WERI-Rb-1 (cell line): ENCODE measurements around the gene SHOX.

Experiments used
- DNase-seq: peaks from one replicate; pipeline ENCODE4 v3.0.0-alpha.2; 2020
- H3K27ac ChIP-seq: fragments of 250-450 bp; sonication (Bioruptor Pico); 2 replicates; pipeline ENCODE4 v1.5.1; 2020; ENCODE audit warnings: mild to moderate bottlenecking, moderate library complexity
- H3K27me3 ChIP-seq: fragments of 250-450 bp; sonication (Bioruptor Pico); 2 replicates; pipeline ENCODE4 v1.5.1; 2021; ENCODE audit warnings: mild to moderate bottlenecking, low read depth, moderate library complexity; ENCODE audit not compliant: insufficient read depth, severe bottlenecking
- H3K36me3 ChIP-seq: fragments of 250-450 bp; sonication (Bioruptor Pico); 2 replicates; pipeline ENCODE4 v1.5.1; 2020; ENCODE audit warnings: mild to moderate bottlenecking, moderate library complexity
- H3K4me3 ChIP-seq: 2 replicates; pipeline ENCODE4 v1.5.1; 2011; ENCODE audit warnings: low read depth, mild to moderate bottlenecking, control low read depth, low read length
- H3K9me3 ChIP-seq: fragments of 250-450 bp; sonication (Bioruptor Pico); 2 replicates; pipeline ENCODE4 v1.5.1; 2021; ENCODE audit warnings: mild to moderate bottlenecking, moderate library complexity; ENCODE audit not compliant: severe bottlenecking
- TF ChIP-seq, protein P1 (sequence below): IDR thresholded peaks from 2 replicates; pipeline ENCODE4 v1.5.1; 2011; ENCODE audit warnings: low read depth, mild to moderate bottlenecking, control low read depth, inconsistent platforms, low read length

Gene SHOX

DNA sequence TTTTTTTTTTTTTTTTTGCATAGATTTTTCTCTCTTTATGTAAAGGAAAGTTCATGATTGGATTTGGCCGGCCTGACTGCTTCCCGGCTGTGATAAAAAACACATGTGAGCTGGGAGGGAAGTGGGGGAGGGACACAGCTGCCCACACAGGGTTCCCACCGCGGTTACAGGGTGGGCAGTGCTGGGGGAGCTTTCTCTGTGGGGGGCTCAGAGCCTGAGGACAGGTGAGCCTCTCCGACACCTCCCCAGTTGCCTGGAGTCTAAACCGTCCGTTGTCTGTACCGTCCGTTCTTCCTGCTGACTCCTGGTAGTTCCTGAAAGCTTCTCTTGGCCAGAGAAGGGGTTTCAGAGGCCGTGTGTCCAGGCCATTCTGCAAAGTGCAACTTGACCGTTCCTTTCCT is 21.8 kb downstream of the SHOX start:
- DNase-seq: no peak
- Histone ChIP-seq H3K9me3 (no peaks in the 10 kb centered on the region), H3K27ac (no peak overlapping the region), H3K27me3 (peaks cover 74% of the 10 kb centered on the region), H3K4me3 (no peak overlapping the region), H3K36me3 (no peaks in the 10 kb centered on the region)
- TF ChIP-seq, protein P1, sequence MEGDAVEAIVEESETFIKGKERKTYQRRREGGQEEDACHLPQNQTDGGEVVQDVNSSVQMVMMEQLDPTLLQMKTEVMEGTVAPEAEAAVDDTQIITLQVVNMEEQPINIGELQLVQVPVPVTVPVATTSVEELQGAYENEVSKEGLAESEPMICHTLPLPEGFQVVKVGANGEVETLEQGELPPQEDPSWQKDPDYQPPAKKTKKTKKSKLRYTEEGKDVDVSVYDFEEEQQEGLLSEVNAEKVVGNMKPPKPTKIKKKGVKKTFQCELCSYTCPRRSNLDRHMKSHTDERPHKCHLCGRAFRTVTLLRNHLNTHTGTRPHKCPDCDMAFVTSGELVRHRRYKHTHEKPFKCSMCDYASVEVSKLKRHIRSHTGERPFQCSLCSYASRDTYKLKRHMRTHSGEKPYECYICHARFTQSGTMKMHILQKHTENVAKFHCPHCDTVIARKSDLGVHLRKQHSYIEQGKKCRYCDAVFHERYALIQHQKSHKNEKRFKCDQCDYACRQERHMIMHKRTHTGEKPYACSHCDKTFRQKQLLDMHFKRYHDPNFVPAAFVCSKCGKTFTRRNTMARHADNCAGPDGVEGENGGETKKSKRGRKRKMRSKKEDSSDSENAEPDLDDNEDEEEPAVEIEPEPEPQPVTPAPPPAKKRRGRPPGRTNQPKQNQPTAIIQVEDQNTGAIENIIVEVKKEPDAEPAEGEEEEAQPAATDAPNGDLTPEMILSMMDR: no peak

DNA sequence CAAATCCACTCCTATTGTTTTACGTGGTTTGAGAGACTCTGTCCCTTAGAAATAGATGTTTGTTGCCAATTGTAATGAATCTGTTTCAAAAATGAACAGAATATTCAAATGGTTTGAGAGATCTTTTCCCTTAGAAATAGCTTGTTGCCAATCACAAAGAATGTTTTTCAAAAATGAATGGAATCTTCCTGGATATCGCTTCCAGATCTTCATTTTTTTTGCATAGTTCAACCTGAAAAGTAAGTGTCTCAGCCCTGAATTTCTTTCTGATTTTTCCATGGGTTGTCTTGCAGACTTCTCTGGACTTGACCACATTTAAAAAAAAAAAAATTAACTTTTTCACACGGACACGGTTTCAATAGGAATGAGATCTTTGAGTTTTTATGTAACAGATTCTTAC is 22.7 kb downstream of the SHOX start:
- no peaks in the 10 kb centered on the region for H3K36me3 ChIP-seq
- H3K9me3 ChIP-seq: no peaks in the 10 kb centered on the region
- DNase-seq: no peak
- peaks cover 83% of the 10 kb centered on the region for H3K27me3 ChIP-seq
- TF ChIP-seq, protein P1: no peak
- no peak overlapping the region for H3K4me3 ChIP-seq
- H3K27ac ChIP-seq: no peak overlapping the region

DNA sequence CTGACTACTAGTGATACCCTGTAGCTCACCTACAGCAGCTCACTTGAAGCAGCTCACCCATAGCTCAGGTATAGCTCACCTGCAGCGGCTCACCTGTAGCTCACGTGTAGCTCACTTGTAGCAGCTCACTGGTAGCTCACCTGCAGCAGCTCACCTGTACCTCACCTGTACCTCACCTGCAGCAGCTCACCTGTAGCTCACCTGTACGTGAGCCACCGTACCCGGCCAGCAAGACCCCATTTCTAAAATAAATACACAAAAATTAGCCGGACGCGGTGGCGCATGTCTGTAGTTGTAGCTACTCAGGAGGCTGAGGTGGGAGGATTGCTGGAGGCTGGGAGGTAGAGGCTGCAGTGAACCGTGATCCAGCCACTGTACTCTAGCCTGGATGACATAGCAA is 30.6 kb downstream of the SHOX start:
- H3K27me3 ChIP-seq: peaks cover 46% of the 10 kb centered on the region
- no peaks in the 10 kb centered on the region for H3K36me3 ChIP-seq
- no peak for DNase-seq
- H3K27ac ChIP-seq: no peak overlapping the region
- no peak overlapping the region for H3K4me3 ChIP-seq
- TF ChIP-seq, protein P1: no peak
- no peaks in the 10 kb centered on the region for H3K9me3 ChIP-seq

DNA sequence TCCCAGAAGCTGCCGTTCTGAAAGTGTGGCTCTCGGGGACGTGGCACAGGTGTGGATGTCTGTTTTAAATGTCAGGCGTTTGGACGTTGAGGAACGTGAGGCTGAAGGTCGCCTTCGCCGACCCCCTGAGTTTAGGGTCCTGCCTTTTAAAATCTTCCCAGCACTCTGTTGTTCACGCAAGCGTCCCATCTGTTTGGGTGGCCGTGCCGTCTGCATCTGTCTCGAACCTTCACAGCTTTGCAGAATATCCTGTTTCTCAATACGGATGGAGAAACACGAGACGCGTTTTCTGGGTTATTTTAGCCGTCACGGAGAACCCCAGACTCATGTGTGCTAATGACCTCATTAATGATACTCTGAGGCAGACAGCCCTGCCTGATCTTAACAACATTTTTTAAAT is 31.5 kb downstream of the SHOX start:
- TF ChIP-seq, protein P1: no peak
- DNase-seq: no peak
- Histone ChIP-seq H3K27me3 (peaks cover 49% of the 10 kb centered on the region), H3K9me3 (no peaks in the 10 kb centered on the region), H3K4me3 (no peak overlapping the region), H3K27ac (no peak overlapping the region), H3K36me3 (no peaks in the 10 kb centered on the region)

DNA sequence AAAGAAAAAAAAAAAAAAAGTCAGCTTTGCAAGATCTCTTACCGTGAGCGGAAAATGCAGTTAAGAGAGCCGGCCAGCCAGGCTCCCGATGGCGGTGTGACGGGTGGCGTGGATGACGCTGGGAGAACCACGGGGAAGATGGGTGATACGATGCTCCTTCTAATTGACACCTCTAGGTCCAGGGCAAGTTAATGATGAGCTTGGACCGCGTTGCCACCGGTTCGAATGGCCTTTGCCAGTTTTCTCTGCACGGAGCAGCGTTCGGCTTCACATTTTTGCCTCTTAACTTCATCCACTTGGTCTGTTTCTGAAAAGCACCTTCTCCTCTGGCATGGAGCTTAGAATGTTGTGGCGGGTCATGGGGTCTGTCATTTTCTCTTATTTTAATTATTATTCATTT is 33.2 kb downstream of the SHOX start:
- no peak for DNase-seq
- peaks cover 2% of the 10 kb centered on the region for H3K9me3 ChIP-seq
- no peak overlapping the region for H3K27ac ChIP-seq
- TF ChIP-seq, protein P1: no peak
- peaks cover 38% of the 10 kb centered on the region for H3K27me3 ChIP-seq
- H3K36me3 ChIP-seq: no peaks in the 10 kb centered on the region
- no peak overlapping the region for H3K4me3 ChIP-seq
